PC-3 (cell line): Measurements from ENCODE around the gene ADARB2. TPM values are rescaled to one million over a fixed set of nuclear protein-coding genes. Genes with fewer than 3 reads are reported as not detected.

Source experiments
- ATAC-seq: fragments of 200-7000 bp; cut with Tn5 transposase; 2 replicates; pipeline ENCODE4 v1.9.1; 2020; ENCODE audit warnings: mild to moderate bottlenecking, moderate library complexity
- BruUV-seq: library from RNA; stranded (reverse); fragments of 400-500 nt; replicated peaks from 2 replicates; lab custom pipeline; 2021; lab: Mats Ljungman, UMichigan
- CTCF ChIA-PET: fragments of 300-600 bp; sonication (Branson Sonifier 250); formaldehyde crosslinking; loops from one replicate; lab custom pipeline; 2022; ENCODE audit warnings: antibody characterized with exemption; lab: Charles Lee
- POLR2A ChIA-PET: fragments of 300-600 bp; sonication (Branson Sonifier 250); formaldehyde crosslinking; loops from one replicate; lab custom pipeline; 2022; ENCODE audit warnings: antibody characterized with exemption; ENCODE audit not compliant: unreplicated experiment; lab: Charles Lee
- DNase-seq: peaks from one replicate; pipeline ENCODE4 v3.0.0-alpha.2; 2015
- H2AFZ ChIP-seq: fragments of 300-600 bp; sonication (generic); 2 replicates; pipeline ENCODE4 v1.6.0; 2016; ENCODE audit warnings: antibody characterized with exemption, low read length
- H3F3A ChIP-seq: fragments of 300-600 bp; sonication (generic); one replicate; pipeline ENCODE4 v1.6.0; 2017; ENCODE audit warnings: antibody characterized with exemption, low read length, control low read depth, mild to moderate bottlenecking; ENCODE audit not compliant: unreplicated experiment
- H3K27ac ChIP-seq: fragments of 300-600 bp; sonication (generic); 2 replicates; pipeline ENCODE4 v1.5.1; 2016; ENCODE audit warnings: mild to moderate bottlenecking, low read length
- H3K27me3 ChIP-seq: fragments of 300-600 bp; sonication (generic); 2 replicates; pipeline ENCODE4 v1.6.1; 2016; ENCODE audit warnings: low read length, mixed read lengths
- H3K36me3 ChIP-seq: fragments of 300-600 bp; sonication (generic); 2 replicates; pipeline ENCODE4 v1.6.1; 2016; ENCODE audit warnings: low read depth, mixed run types, low read length, mixed read lengths
- H3K4me1 ChIP-seq: fragments of 300-600 bp; sonication (generic); 2 replicates; pipeline ENCODE4 v1.5.1; 2016; ENCODE audit warnings: low read length; ENCODE audit not compliant: insufficient read depth
- H3K4me2 ChIP-seq: fragments of 300-600 bp; sonication (generic); 2 replicates; pipeline ENCODE4 v1.6.0; 2016; ENCODE audit warnings: low read length
- H3K4me3 ChIP-seq: fragments of 300-600 bp; sonication (generic); 2 replicates; pipeline ENCODE4 v1.5.1; 2016; ENCODE audit warnings: mild to moderate bottlenecking, low read length, mixed read lengths
- H3K79me2 ChIP-seq: fragments of 300-600 bp; sonication (generic); 2 replicates; pipeline ENCODE4 v1.6.1; 2017; ENCODE audit warnings: low read length, mixed read lengths
- H3K9ac ChIP-seq: fragments of 300-600 bp; sonication (generic); 2 replicates; pipeline ENCODE4 v1.6.0; 2016; ENCODE audit warnings: mild to moderate bottlenecking, low read length
- H3K9me2 ChIP-seq: fragments of 300-600 bp; sonication (generic); replicated peaks from 2 replicates; pipeline ENCODE4 v1.6.1; 2016; ENCODE audit warnings: mixed run types, low read length, mixed read lengths
- H3K9me3 ChIP-seq: fragments of 300-600 bp; sonication (generic); 2 replicates; pipeline ENCODE4 v1.6.1; 2016; ENCODE audit warnings: low read length, mixed read lengths
- H4K20me1 ChIP-seq: fragments of 300-600 bp; sonication (generic); 2 replicates; pipeline ENCODE4 v1.6.1; 2016; ENCODE audit warnings: low read length, mixed read lengths
- CTCF ChIP-seq: fragments of 300-600 bp; sonication (generic); conservative IDR thresholded peaks from 2 replicates; pipeline ENCODE4 v1.5.1; 2017; ENCODE audit warnings: antibody characterized with exemption, low read depth, mild to moderate bottlenecking, low read length
- EZH2 ChIP-seq: fragments of 300-600 bp; sonication (generic); IDR thresholded peaks from one replicate; pipeline ENCODE4 v1.6.1; 2017; ENCODE audit warnings: antibody characterized with exemption, mild to moderate bottlenecking, low read length; ENCODE audit not compliant: unreplicated experiment
- EZH2phosphoT487 ChIP-seq: fragments of 300-600 bp; sonication (generic); IDR thresholded peaks from 2 replicates; pipeline ENCODE4 v1.6.1; 2018; ENCODE audit warnings: mild to moderate bottlenecking, antibody characterized with exemption, low read length, borderline replicate concordance
- intact Hi-C: fragments of 100-400 bp; cut with micrococcal nuclease; formaldehyde crosslinking; loops from 2 replicates; pipeline ENCODE4 v1.9.0; 2023
- total RNA-seq: library from RNA; depleted of rRNA; stranded (reverse); fragments of >200 nt; gene quantifications from 2 replicates; pipeline ENCODE4 v1.2.3, GENCODE V29; 2014

The ADARB2 gene
- total RNA-seq, 1 experiment from 2014 or later = not detected

GRCh38 chr10:1779796-1780195 lies 42.5 kb upstream of the ADARB2 start:
- no peak for DNase-seq
- no peak overlapping the region for H2AFZ ChIP-seq
- H3K79me2 ChIP-seq = no peaks in the 10 kb centered on the region
- no TSS peak for BruUV-seq
- no peaks in the 10 kb centered on the region for H3K9me2 ChIP-seq
- no peak overlapping the region for H3K4me3 ChIP-seq
- CTCF ChIA-PET = no interaction called here
- POLR2A ChIA-PET = no interaction called here
- H3K4me1 ChIP-seq = no peaks in the 10 kb centered on the region
- no peaks in the 10 kb centered on the region for H3K36me3 ChIP-seq
- no peak overlapping the region for H3K27ac ChIP-seq
- H3K4me2 ChIP-seq = no peak overlapping the region
- intact Hi-C loops = no loop called here
- H3K9me3 ChIP-seq = no peaks in the 10 kb centered on the region
- TF ChIP-seq EZH2 (no peak), CTCF (no peak), EZH2phosphoT487 (no peak)
- ATAC-seq = no peak
- no peaks in the 10 kb centered on the region for H3K27me3 ChIP-seq
- H4K20me1 ChIP-seq = no peaks in the 10 kb centered on the region
- H3F3A ChIP-seq = no peaks in the 10 kb centered on the region
- H3K9ac ChIP-seq = no peak overlapping the region

GRCh38 chr10:1778375-1778969 lies 41.1 kb upstream of the ADARB2 start:
- ChIA-PET POLR2A (no interaction called here), CTCF (no interaction called here)
- Histone ChIP-seq H2AFZ (no peak overlapping the region), H3K4me2 (no peak overlapping the region), H3K79me2 (no peaks in the 10 kb centered on the region), H3K9ac (no peak overlapping the region), H3K4me1 (no peaks in the 10 kb centered on the region), H3F3A (no peaks in the 10 kb centered on the region), H3K9me3 (no peaks in the 10 kb centered on the region), H3K27ac (no peak overlapping the region), H3K9me2 (no peaks in the 10 kb centered on the region), H3K4me3 (no peak overlapping the region), H4K20me1 (no peaks in the 10 kb centered on the region), H3K36me3 (no peaks in the 10 kb centered on the region), H3K27me3 (no peaks in the 10 kb centered on the region)
- intact Hi-C loops = no loop called here
- no TSS peak for BruUV-seq
- ATAC-seq = no peak
- TF ChIP-seq CTCF = no peak
- no peak for TF ChIP-seq EZH2phosphoT487
- TF ChIP-seq EZH2 = no peak
- no peak for DNase-seq

GRCh38 chr10:1776127-1776662 lies 38.9 kb upstream of the ADARB2 start:
- DNase-seq = no peak
- POLR2A ChIA-PET = no interaction called here
- H3F3A ChIP-seq = no peaks in the 10 kb centered on the region

More at GRCh38 chr10:1776127-1776662, 38.9 kb upstream of the ADARB2 start:
- Histone ChIP-seq H3K4me2 (no peak overlapping the region), H4K20me1 (no peaks in the 10 kb centered on the region), H3K27me3 (no peaks in the 10 kb centered on the region), H3K27ac (no peak overlapping the region), H3K4me1 (no peaks in the 10 kb centered on the region), H3K9ac (no peak overlapping the region), H3K9me3 (no peaks in the 10 kb centered on the region), H3K79me2 (no peaks in the 10 kb centered on the region), H3K9me2 (no peaks in the 10 kb centered on the region), H2AFZ (no peak overlapping the region), H3K4me3 (no peak overlapping the region), H3K36me3 (no peaks in the 10 kb centered on the region)
- TF ChIP-seq EZH2phosphoT487 (no peak), CTCF (no peak), EZH2 (no peak)
- intact Hi-C loops = no loop called here
- CTCF ChIA-PET = no interaction called here
- no TSS peak for BruUV-seq
- ATAC-seq = no peak
